Activated CD4-positive, alpha-beta T cell treated with anti-CD3 and anti-CD28 coated beads, Interleukin-2, amount 50 U/mL, for 16 hours (primary cell): ENCODE measurements around the gene ST8SIA2.

ENCODE experiments used
- DNase-seq: peaks from one replicate; pipeline ENCODE4 v3.0.0-alpha.2; 2020

ST8SIA2 gene

DNA sequence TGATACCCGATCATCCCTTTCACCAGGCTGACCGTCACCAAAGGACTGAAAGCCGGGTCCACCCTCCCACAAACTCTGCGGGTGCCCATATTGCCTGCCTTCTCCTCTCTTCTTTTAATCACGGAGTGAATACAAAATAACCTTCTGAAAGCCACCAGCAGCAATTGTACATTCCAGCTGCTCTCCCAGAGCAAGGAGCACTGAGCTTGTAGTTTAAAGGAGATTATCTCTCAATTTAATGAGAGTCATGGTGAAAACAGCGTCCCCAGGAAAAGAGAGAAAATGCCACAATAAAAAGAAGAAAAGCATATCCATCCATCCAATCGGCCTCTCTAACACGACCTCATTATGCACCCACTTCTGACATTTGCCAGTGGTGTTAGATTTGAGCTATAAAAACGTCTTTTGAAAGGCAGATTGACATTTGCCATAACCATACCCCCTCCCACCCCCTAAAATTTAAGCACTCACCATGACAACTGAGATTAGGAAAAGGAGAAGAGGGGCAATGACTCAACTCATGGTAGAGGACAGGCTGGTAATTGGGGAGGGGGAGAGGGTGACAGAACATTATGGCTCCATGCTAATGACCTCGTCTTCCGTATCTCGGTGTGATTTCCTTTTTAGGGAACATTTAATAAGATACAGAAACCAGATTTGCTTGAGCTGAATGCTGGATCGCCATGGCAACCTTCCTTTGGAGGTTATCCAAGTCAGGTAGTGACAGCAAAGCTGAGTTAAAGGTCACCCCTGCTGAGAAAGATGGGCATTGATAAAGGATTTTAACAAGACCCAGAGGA, 106.2 kb downstream of the ST8SIA2 start:
- no peak for DNase-seq

DNA sequence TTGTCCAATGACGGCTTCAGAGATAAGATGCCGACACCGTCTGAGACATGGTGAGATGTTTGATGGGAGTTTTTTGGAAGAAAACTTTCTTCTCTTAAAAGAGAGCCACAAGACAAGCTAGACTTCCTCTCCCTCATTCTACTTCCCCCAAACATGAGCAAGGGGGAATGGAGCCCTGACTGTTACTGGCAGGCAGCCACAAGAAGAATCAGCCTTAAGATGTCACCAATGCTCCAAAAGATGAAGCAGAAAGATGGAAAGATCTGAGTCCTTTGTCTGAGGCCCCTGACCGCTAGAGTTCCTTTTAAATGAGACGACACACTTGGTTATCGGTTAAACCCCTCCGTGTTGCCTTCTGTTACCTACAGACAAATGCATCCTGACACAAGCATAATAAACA, 108.7 kb downstream of the ST8SIA2 start:
- DNase-seq = no peak

DNA sequence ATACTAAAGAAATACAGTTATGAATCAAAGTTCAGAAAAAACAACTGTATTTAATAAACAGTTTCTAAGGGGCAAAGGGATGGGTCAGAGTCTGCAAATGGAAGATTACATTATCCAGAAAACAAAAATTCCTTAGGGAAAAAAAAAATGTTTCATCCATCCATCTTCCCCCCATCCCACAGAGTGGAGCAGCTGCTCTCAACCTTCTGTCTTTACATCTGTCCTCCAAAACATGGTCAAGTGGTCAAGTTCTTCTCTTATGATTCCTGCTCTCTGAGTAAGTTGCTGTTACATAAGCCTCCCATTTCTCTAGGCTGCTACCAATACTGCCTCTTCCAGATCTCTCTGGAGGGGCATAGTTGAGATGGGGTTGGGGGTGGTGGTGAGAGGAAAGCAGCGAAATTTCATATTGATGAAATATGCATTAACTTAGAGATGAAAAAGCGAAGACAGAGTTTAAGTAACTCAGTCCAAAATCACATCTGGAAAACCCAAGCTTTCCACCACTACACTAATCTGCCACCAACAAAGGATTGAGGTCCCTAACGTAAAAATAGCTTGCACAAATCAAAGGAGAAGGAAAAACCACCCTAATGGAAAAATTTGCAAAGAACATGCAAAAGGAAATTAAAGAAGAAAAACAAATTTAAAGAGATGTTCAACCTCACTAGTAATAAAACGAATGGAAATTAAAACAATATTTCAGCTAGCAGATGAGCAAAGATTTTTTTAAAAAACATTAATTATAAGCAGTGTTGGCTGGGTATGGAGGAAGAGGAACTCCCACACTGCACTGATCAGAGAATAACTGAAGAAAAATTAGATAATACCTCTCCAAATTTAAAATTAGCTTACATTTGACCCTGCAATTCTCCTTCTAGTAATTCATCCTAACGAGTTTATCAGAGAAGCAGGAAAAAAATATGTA, 109.5 kb downstream of the ST8SIA2 start:
- DNase-seq = no peak

DNA sequence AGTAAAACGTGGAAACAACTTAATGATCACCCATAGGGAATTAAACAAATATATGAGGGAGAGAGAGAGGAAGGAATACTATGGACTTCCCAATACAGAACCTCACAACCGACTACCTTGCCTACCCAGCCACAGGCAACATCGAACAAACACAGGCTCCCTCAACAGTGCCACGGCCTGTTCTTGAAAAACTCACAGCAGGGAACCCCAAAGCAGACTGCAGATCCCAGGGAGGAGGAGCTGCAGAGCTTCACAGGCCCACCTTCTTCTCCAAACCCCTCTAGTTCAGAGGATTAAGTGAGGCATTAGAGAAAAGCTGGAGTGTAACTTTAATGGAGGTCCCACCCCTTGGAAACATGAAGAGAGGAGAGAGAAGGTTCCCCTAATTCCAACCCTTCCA, 110.2 kb downstream of the ST8SIA2 start:
- DNase-seq = no peak

DNA sequence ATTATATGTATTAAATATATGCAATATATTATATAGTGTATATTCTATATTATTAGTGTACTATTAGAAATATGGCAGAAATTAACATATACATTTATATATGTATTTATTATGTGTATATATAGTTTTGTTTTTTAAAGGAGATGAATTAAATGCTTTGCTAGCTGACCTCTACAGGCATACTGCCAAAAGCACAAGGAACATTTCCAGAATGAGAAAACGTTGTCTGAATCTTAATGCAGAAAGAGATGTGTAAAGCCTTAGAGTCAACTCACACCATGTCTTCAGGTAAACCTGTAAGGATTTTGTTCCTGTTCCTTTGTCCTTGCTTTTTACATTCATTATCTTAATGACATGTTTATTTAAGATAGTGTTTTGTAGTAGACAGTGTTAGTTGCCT, 111.9 kb downstream of the ST8SIA2 start:
- no peak for DNase-seq

GRCh38 chr15:92506506-92506905, 112.8 kb downstream of the ST8SIA2 start:
- no peak for DNase-seq

DNA sequence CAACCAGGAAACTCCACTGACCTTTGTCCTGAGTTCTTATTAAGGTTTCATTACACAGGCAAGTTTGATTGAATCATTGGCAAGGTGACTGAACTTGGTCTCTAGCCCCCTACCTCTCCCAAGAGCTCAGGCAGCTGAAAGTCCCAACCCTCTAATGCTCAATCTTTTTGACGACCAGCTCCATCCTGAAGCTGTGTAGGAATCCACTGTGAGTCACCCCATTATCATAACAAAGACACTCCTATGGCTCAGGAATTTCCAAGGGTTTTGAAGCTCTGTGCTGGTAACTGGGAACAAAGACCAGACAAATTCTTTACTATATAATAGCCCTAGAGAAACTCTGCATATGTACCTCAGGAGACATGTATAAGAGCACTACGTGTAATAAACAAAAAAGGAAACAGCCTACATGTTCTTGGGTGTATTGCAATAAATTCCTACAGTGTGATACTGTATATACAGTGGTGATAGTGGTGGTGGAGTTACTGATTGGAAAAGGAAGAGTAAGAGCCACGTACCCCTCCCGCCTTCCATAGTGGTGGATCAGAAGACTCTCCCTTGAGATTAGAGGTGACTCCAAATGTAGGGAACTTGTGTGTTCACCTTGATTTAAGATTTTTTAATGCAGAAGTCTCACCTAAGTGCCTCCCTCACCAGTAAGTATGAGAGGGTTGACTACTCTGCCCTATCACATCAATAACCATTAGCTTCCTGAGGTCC, 116.6 kb downstream of the ST8SIA2 start:
- DNase-seq = no peak
